HG02678 (cell line): Measurements from ENCODE around the gene C16orf87.

Experiments used
- ATAC-seq: cut with Tn5 transposase; IDR thresholded peaks from one replicate; pipeline ENCODE4 v1.9.1; 2021; ENCODE audit warnings: mild to moderate bottlenecking, moderate library complexity; ENCODE audit not compliant: unreplicated experiment

C16orf87 gene

DNA sequence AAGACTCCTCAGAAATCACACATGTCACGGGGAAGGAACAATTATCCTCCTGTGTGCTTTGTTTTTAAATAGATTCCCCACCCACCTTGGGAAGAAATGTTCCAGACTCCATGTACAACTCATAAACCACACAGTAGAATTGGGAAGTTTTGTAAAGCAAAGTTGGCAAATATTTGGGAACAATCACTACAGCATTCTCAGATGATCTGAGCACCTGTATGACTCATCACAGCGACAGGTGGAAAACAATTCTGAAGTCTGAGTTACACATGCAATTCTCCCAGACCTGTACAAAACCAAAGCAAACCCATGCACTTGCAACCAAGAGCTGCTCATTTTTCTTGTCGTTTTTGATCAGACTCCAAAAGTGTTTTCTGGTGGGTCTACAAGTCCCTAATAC, 68.4 kb downstream of the C16orf87 start:
- no peak for ATAC-seq

DNA sequence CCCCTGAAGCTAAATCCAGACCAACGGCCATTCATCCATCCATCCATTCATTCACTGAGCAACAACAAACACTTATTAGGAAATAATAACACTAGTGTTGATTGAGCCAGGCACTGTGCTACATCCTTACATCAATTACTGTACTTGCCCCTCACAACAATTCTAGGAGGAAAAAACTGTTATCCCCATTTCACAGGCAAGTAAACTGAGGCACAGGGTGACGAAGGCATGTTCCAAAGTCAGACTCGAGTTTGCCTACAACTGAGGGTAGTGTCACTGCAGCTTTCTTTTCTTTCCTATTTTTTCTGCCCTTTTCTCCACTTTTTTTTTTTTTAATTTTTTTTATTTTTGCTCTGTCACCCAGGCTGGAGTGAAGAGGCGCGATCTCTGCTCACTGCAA, 71.7 kb downstream of the C16orf87 start:
- ATAC-seq: no peak

- ATAC-seq: no peak
Measured at GRCh38 chr16:46757339-46758050, 73.5 kb downstream of the C16orf87 start.

DNA sequence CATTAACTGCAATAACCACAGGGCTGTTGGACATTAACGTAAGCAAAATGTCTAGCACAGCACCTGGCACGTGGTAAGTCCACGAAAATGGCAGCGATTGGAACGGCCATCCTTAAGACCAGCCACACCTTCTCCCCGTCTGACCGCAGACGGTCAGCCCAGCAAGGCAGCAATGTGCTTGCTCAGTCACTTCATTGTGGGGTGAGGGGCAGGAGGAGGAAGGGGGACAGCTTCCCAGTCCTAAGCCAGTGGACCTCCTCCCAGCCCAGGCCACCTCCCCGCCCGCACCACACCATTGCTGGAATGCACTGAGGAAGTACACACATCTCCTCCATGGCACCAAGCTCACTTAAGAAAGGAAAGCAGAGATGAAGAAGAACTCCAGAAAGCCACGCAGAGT, 74.2 kb downstream of the C16orf87 start:
- ATAC-seq: no peak

- ATAC-seq: no peak
Measured at GRCh38 chr16:46753015-46753414, 78.0 kb downstream of the C16orf87 start.

DNA sequence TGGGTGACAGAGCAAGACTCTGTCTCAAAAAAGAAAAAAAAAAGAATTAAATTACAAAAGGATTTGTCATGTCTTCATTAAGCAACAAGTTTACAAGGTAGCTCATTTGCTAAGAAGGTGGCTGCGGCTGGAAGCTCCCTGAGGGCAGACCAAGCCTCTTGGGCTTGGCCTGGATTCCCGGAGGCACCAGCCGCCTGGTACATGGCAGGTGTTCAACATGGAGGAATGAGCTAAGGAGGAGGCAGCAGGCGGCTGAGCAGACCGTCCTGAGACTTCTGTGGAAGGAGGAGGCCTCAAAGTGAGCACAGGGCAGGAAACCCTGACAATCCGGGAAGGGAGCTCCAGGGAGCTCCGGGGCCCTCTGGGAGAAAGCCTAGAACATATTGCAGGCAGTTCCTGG, 79.6 kb downstream of the C16orf87 start:
- ATAC-seq: no peak

DNA sequence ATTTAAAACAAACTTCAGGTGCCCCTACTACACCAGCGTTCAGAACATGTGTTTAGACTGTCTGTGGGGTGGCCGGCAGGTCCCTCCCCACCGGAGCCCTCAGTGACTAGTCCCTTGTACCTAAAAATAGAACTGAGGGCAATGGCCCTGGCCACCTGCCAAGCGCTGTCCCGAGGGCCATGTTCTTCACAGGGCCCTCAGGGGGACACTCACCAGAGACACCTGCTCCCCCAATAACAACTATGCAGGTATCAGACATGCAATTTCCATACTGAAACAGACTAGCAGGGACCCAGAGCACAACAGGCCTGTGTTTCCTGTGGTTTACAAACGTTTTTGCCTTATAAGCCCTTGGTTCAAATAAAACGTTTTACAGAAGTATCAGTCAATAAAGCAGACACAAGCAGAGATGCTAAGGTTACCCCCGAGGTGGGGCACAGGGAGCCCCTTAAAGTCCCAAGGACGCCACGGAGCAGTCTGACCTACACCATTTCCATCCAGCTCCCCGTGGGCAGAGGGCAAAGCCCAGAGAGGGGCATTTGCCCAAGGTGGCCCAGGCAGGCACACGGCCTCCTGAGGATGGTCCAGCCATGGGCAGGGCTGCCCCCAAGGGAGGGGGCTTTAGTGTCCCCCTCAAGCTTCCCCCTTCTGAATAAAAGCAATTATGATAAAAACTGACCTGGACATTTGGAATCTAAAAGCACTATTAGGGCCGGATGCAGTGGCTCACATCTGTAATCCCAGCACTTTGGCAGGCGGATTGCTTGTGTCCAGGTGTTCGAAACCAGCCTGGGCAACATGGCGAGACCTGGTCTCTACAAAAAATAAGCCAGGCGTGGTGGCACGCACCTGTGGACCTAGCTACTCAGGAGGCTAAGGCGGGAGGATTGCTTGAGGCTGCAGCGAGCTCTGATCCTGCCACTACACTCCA, 81.9 kb downstream of the C16orf87 start:
- no peak for ATAC-seq

DNA sequence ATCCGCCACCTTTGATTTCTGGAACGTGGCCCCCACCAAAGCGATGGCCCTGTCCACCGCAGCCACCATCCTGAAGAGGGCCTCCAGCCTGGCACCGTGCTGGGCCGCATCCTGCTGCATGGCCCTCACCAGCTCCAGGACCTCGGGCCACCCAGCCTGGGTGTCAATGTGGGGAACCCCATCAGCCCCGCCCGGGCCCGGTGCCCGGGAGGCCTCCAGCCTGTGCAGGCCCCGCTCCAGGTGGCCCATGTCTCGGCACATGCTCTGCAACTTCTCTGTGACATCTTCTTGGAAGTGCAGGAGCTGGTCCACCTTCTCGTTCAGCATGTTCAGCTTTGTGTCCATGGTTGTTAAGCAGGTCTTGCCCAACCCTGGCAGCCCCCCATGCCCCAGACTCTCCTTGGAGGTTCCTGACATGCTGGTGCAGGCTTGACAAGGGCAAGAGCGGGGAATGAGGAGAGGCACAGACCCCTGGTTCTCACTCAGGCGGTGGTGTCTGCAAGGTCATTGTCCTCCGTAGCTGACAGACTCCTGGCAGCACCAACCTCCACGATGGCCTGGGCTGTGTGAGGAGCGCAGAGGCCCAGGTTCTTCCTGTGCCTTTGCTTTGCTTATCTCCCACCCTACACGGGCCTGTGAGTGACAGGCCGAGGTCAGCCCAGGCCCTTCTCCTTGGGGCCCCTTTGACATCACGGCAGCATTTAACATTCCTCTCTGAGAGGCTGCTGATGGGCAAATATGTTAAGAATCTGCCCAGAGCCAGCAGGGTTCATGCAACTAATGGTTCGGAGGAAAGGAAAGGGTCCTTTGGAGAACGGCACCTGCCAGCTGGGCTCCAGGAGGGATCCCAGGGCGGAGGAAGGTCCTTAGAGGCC, 83.0 kb downstream of the C16orf87 start, which contains the start of gene MYLK3:
Gene MYLK3 (minus strand): TSS at position 568 of the 875 bp plus-strand sequence. CDS start 151 bp downstream, at position 417.
- ATAC-seq: no peak

DNA sequence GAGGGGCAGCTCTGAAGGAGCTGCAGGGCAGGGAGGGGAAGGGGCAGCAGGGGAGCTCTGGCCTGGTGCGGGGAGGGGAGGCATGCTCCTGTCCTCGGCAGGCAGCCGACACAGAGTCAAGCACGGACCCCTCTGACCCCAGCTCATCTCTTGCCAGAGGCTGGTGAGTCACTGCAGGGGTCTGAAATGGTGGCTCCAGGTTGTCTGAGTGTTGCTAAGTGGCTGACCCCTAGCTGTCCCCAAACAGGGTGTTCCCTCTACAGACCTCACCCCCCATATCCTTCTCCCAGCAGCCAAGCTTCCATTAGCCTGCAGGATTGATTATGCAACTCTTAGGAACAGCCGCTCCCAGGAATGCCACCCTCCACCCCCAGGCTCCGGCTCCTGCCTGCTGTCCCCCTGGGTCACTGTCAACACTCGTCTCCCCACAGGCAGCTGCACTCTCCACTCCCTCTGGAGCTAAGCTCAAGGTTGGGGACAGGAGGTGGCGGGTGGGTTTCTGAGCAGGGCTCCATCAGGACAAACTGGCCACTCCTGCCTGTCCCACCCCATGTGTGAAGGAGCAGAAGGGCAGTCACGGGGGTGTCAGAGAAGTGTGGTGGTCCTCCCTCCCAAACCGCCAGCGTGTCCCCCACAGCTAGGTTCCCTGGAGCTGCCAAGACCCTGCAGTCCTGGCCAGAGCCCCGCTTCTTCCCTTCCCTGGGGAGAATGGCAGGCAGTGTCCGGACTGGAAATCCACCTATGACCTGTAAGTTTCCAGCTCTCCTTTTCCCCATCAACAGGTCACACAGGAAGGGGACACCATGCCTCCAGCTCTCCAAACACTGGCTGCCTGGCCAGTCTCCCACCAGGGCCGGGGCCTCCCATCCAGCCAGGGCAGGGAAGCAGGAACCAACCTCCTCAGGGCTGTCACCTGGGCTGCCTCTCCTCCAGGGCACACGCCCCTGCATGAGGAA, 83.9 kb downstream of the C16orf87 start:
- no peak for ATAC-seq
